ENCODE results near the gene GOLGA6L10.
"Not testable (repeated sequence)": the region's sequence is repeated elsewhere in the genome, so short reads cannot be mapped to it uniquely, and the experiment has no call there.

The GOLGA6L10 gene

GRCh38 chr15:82349375-82349774 lies at the start of gene GOLGA6L10:
GOLGA6L10 (minus strand) TSS chr15:82349475; CDS start chr15:82349375, 100 bp downstream.
- not testable (repeated sequence) for DNase-seq

- no peak for DNase-seq
These were observed 49.5 kb upstream of the GOLGA6L10 start for GRCh38 chr15:82398785-82399184.

GRCh38 chr15:82397817-82398216 lies 48.5 kb upstream of the GOLGA6L10 start:
- DNase-seq: no peak

GRCh38 chr15:82395788-82396187 lies 46.5 kb upstream of the GOLGA6L10 start:
- DNase-seq: not testable (repeated sequence)

- DNase-seq: no peak
These were observed 44.4 kb upstream of the GOLGA6L10 start for GRCh38 chr15:82393671-82394070.

GRCh38 chr15:82392077-82392476 lies 42.8 kb upstream of the GOLGA6L10 start:
- DNase-seq: not testable (repeated sequence)

- not testable (repeated sequence) for DNase-seq
These were observed 40.9 kb upstream of the GOLGA6L10 start for GRCh38 chr15:82390152-82390551.

GRCh38 chr15:82387209-82387608 lies 37.9 kb upstream of the GOLGA6L10 start:
- DNase-seq: not testable (repeated sequence)

- not testable (repeated sequence) for DNase-seq
These were observed 32.2 kb upstream of the GOLGA6L10 start for GRCh38 chr15:82381330-82381955.

GRCh38 chr15:82379552-82379951 lies 30.3 kb upstream of the GOLGA6L10 start:
- DNase-seq: peak in 1 of 2 donors; percentile 1

GRCh38 chr15:82373661-82374060 lies 24.4 kb upstream of the GOLGA6L10 start:
- not testable (repeated sequence) for DNase-seq

GRCh38 chr15:82371656-82372055 lies 22.4 kb upstream of the GOLGA6L10 start:
- DNase-seq: no peak

GRCh38 chr15:82367790-82368189 lies 18.5 kb upstream of the GOLGA6L10 start:
- DNase-seq: not testable (repeated sequence)

GRCh38 chr15:82365692-82366323 lies 16.5 kb upstream of the GOLGA6L10 start:
- DNase-seq: peak; percentile 44 to 62

GRCh38 chr15:82364548-82364947 lies 15.3 kb upstream of the GOLGA6L10 start:
- not testable (repeated sequence) for DNase-seq

- DNase-seq: not testable (repeated sequence)
These were observed 13.5 kb upstream of the GOLGA6L10 start for GRCh38 chr15:82362790-82363189.

GRCh38 chr15:82360618-82361017 lies 11.3 kb upstream of the GOLGA6L10 start:
- not testable (repeated sequence) for DNase-seq

GRCh38 chr15:82355055-82355454 lies 5.8 kb upstream of the GOLGA6L10 start:
- DNase-seq: not testable (repeated sequence)

- peak in 1 of 2 donors; percentile 40 for DNase-seq
These were observed 5.3 kb upstream of the GOLGA6L10 start for GRCh38 chr15:82354546-82354945.

GRCh38 chr15:82347645-82348044 lies 1.6 kb downstream of the GOLGA6L10 start:
- DNase-seq: not testable (repeated sequence)

- DNase-seq: not testable (repeated sequence)
These were observed 4.1 kb downstream of the GOLGA6L10 start for GRCh38 chr15:82345176-82345575.

- not testable (repeated sequence) for DNase-seq
These were observed 4.9 kb downstream of the GOLGA6L10 start for GRCh38 chr15:82344421-82344820.

- not testable (repeated sequence) for DNase-seq
These were observed 5.4 kb downstream of the GOLGA6L10 start for GRCh38 chr15:82343851-82344250.

- peak; percentile 27 to 29 for DNase-seq
These were observed 6.5 kb downstream of the GOLGA6L10 start for GRCh38 chr15:82342632-82343374.
